ENCODE results near the gene PTRHD1.

DNA sequence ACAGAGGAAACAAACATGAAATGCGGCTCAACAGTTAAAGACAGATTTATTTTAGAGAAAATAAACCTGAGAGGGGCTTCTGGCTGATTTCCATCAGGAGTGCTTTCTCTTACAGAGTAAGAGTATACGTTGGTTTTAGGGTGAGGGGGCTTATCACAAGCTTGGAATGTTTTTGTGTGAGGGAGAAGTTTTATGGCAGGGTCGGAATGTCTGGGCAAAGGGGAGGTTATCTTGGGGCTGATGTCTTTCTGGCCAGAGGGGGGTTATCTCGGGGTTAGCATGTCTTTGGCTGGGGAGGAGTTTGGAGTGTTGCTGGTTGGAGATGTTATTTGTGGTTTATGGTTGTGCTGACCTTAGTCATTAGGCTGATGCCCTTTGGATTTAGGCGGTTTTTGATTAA lies 22.1 kb downstream of the PTRHD1 start:
- TF ChIP-seq CTCF (IDR thresholded peaks at IDR 0.05) (no peak), EZH2phosphoT487 (IDR thresholded peaks at IDR 0.05) (no peak)
